Amygdala (tissue), 56 donors: Measurements from ENCODE around the gene DSCAML1.

Source experiments
- DNase-seq, 56 donors: peaks; one replicate each; lab custom pipeline; 2025; lab: John Stamatoyannopoulos, UW

Gene DSCAML1

GRCh38 chr11:117443266-117444186, 353.5 kb downstream of the DSCAML1 start:
- peak in 49 of 56 donors; percentile 9 to 83 (median 47) for DNase-seq

GRCh38 chr11:117442869-117443239, 354.2 kb downstream of the DSCAML1 start:
- no peak for DNase-seq

GRCh38 chr11:117442049-117442868, 354.8 kb downstream of the DSCAML1 start:
- no peak for DNase-seq

- DNase-seq = no peak
Measured at GRCh38 chr11:117441146-117441975, 355.7 kb downstream of the DSCAML1 start.

- no peak for DNase-seq
Measured at GRCh38 chr11:117440258-117440657, 356.8 kb downstream of the DSCAML1 start.

GRCh38 chr11:117439256-117439655, 357.8 kb downstream of the DSCAML1 start:
- no peak for DNase-seq

- peak in 2 of 56 donors; percentile 13 to 19 for DNase-seq
Measured at GRCh38 chr11:117438371-117439000, 358.5 kb downstream of the DSCAML1 start.

- DNase-seq = no peak
Measured at GRCh38 chr11:117437791-117438130, 359.3 kb downstream of the DSCAML1 start.

GRCh38 chr11:117437041-117437790, 359.8 kb downstream of the DSCAML1 start:
- no peak for DNase-seq

- DNase-seq = no peak
Measured at GRCh38 chr11:117435326-117435725, 361.7 kb downstream of the DSCAML1 start.

GRCh38 chr11:117434481-117434880, 362.5 kb downstream of the DSCAML1 start:
- no peak for DNase-seq

- DNase-seq = no peak
Measured at GRCh38 chr11:117433717-117434116, 363.3 kb downstream of the DSCAML1 start.

- DNase-seq = no peak
Measured at GRCh38 chr11:117431436-117431835, 365.6 kb downstream of the DSCAML1 start.

GRCh38 chr11:117430293-117430955, 366.6 kb downstream of the DSCAML1 start:
- DNase-seq = no peak

- DNase-seq = no peak
Measured at GRCh38 chr11:117428856-117429229, 368.2 kb downstream of the DSCAML1 start.

- no peak for DNase-seq
Measured at GRCh38 chr11:117428186-117428855, 368.7 kb downstream of the DSCAML1 start.

GRCh38 chr11:117427356-117427874, 369.6 kb downstream of the DSCAML1 start:
- peak in 3 of 56 donors; percentile 12 to 31 (median 17) for DNase-seq

GRCh38 chr11:117426941-117427340, 370.1 kb downstream of the DSCAML1 start:
- DNase-seq = no peak
